Fibroblast of skin of abdomen (primary cell): ENCODE measurements around the gene ACAD8.
"Not testable (repeated sequence)": the region's sequence is repeated elsewhere in the genome, so short reads cannot be mapped to it uniquely, and the experiment has no call there.

Experiments
- DNase-seq: peaks from one replicate; pipeline ENCODE4 v3.0.0-alpha.2; 2013

Gene ACAD8

DNA sequence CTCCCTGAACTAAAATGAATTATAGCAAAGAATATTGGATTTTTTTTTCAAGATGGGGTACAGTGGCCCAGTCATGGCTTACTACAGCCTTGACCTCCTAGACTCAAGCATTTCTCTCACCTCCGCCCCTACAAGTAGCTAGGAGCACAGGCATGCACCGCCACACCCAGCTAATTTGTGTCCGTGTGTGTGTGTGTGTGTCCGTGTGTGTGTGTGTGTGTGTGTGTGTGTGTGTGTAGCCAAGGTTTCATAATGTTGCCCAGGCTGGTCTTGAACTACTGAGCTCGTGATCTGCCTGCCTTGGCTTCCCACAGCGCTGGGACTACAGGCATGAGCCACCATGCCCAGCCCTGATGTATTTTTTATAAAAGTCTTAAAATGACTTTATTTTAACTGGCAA lies 12.8 kb upstream of the ACAD8 start:
- no peak for DNase-seq

DNA sequence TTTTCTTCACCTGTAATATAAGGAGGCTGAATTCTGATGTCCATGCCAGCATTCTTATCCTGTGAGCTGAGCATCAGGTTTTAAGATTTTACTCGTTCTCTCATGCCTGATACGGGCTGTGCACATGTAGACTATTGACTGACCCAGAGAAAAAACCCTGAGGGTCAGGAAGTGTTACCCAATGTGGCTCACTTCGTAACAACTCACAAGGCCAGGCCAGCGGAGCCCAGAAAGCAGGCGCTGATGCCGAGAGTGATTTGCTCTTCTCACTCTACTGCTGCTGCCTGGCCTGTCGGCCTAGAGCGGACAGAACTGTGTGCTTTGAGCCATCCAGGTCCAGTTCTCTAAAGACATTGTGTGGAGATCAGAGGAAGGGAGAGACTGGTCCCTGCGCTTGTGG lies 11.0 kb upstream of the ACAD8 start:
- DNase-seq, result no peak

DNA sequence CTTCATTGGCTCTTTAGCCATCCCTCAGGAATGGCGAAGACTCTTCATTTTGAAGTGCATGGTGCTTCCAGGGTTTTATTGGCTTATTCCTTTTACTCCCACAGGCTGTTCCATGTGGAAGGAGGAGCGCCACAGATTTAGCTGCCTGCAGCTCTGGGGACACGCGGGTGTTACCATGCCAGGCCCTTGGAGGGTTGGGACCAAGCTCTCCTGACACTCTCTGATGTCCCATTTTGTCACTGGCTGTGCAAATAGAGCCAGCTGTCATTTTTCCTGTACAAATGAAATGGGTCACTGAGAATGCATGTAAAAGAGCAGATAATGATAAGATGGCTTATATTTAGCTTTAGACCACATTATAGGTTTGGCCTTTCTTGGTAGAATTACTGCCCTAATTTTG lies 9.5 kb upstream of the ACAD8 start:
- no peak for DNase-seq

DNA sequence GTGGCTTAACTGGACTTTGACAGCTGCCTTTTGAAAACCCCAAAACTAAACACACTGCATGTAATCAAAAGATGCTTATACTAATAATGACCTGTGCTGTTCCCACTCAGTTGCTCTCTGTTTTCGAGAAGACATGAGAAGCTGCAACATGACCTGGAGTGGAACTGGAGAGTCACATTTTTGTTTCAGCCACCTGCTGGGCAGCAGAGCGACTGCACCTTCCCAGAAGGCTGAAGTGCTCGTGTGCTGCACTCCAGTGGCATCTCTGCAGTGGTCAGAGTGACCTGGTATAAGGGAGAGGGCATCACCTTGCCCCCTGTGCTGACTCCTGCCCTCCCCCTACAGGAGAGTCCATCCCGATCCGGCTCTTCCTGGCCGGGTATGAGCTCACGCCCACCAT lies 8.8 kb upstream of the ACAD8 start:
- no peak for DNase-seq

DNA sequence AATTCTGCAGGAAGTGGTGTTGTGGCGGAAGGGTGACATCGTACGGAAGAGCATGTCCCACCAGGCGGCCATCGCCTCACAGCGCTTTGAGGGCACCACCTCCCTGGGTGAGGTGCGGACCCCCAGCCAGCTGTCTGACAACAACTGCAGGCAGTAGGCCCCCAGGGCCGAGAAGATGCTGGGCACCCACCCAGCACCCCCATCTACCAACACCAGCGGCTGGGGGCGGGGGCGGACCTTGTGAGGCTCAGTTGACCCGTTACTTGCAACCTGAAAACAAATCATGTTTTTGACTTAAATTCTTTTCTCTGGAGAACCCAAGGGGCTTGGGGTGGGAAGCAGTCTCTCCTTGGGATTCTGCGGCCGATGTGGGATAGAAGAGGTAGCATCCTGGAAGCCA lies 7.9 kb upstream of the ACAD8 start:
- no peak for DNase-seq

DNA sequence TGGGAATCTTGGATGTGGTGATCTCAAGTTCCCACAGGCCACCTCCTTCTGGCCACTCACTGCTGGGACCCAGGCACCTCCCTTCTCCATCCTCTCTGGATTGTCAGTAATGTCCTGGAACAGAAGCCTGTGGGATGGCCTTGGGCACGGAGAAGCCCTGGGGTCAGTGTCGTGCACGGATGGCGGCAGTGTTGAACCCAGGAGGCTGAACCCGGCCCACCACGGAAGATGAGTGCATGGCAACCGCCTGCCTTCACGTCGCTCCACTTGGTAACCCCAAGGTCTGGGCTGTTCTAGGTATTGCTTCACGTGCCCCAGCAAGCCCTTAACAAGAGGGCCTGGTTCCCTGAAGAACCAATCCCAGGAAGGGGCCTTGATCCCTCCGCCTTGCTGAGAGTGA lies 7.3 kb upstream of the ACAD8 start:
- DNase-seq, result no peak

DNA sequence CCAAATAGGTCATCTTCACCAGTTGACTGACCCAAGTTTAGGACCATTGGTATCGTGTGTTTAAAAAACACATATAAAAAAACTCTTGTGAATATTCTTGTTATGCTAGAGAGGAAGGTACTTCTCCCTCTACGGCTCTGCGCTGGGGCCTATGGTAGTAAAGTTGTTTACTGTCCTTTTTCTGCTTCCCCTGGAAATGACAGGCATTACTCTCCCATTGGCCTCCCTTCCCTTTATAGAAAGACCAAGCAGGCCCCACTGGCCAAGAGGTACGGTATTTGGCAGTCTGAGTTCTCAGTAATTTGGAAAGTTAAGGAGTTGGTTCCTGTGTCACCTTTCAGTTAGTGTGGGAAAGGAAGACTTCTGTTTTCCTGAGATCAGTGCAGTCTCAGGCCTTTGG lies 6.7 kb upstream of the ACAD8 start:
- no peak for DNase-seq

DNA sequence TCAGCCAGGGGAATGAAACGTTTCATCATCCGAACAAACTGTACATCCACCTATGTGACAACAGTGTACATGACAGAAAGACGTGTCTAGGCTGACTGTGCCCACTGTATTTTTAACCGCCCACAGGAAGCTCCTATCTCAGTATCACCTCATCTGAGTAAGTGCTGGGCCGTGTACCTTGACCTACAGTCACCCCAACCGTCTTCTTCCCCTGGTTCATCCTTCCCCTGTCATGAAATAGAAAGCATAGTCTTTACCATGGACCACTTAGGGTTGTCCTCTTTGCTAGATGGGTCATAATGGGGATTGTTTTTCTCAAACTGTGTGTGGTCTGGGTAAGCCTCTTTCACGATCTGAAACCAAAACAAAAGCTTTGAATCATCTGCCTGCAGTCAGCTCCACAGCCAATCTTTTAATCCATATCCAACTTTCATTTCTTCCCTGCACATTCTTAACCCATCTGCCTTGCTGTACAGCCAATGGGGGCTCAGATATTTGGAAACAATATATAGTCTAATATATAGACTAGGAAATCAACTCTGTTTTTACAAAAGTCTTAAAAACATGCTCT lies 4.4 kb upstream of the ACAD8 start:
- no peak for DNase-seq

DNA sequence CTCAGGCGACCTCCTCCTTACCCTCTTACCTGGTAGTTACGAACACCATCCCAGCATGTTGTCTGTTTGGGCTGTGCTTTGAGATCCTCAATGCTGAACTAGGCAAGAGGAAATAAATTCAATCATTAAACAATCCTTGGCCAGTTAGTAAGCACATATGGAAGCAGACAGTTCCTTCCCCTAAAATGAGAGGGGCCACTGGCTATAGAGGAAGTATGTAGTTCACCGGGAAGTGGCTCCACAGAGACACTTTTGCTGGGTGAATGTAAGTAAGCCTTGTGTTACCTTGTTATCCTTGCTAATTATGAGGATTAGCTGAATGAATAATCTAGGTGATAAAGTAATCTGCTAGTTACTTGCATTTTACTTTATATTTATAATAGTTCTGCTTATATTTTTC lies 3.1 kb upstream of the ACAD8 start:
- DNase-seq, result no peak

DNA sequence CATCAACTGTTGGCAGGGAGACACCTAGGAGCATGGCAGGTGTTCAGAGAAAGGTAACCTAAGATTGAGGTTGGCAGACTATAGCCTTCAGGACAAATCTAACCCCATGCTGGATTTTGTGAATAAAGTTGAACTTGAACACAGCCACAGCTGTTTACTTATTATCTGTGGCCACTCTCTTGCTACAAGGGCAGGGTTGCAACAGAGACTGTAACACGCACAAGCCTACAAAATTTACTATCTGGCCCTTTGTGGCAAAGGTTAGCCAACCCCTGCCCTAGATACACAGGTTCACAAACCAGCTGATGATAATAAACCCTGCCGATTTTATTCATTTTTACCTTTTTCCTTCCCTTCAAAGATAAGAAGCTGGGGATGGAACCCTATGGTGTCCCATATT lies 2.7 kb upstream of the ACAD8 start:
- DNase-seq, result no peak

DNA sequence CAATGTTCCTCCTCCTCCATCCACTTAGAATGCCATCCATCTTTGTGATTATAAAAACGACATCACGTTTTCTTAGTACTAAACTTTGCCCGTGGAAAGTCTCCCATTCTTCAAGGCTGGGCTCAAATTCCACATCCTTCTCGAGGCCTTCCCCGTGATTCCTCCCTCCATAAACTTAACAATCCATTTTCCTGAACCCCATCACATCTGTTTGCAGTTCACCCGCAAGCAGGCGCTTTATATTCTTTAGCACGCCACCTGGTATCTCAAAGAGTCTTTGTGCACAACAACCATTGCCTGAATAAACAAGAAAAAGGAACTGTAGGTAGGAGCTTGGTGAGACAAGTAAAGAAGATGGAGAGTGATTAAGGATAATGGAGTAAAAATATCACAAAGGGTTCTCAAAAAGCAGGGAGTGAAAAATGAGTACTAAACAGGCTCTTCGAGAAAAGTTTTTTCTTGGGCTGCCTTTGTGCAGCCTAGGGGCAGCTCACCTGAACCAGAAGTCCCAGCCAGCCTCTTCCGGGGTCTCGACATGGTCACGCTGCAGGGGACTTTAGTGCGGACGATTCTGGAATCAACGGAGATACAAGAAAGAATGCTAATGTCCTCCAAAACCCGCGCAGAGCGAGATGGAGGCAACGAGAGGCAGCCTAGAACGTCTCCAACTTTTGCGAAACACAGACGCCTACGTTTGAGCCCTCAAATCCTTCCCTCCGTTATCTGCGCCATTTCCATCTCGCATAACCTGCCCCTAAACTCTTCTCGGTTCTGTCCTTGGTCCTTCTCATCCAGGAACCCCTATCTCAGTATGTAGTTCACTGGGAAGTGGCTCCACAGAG lies 801 bp upstream of the ACAD8 start:
- DNase-seq, result peak; percentile 44

DNA sequence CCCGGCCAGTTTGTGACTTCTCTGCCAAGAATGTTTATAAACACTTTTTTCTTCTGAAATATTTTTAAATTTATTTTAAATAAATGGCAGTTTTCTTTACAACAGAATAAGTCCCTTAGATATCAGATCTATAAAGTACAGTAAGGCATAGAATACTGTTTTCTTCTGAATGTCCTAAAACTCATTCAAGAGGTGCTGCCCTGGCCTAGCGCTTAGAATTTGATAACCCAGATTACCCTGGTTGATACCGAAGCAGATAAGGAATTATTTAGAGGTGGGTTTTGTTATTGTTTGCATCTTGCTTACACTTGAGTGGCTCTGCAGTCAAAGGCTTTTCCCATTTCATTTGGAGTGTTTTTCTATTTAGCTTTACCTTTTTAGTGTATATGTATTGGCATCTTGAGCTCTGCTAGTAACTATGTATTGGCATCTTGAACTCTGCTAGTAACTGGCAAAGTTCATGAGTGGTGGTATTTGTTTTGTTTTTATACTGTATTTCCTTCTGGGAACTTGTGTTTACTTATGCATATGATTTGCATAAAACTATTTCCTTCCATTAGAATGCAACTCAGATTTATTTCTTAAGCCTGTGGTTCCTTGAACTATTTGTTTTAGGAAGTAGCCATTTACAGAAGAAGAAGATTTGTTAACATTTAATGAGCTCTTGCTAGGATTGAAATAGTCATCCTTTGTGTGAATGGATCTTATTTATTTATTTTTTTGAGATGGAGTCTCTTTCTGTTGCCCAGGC lies 1.2 kb downstream of the ACAD8 start:
- DNase-seq, result no peak

DNA sequence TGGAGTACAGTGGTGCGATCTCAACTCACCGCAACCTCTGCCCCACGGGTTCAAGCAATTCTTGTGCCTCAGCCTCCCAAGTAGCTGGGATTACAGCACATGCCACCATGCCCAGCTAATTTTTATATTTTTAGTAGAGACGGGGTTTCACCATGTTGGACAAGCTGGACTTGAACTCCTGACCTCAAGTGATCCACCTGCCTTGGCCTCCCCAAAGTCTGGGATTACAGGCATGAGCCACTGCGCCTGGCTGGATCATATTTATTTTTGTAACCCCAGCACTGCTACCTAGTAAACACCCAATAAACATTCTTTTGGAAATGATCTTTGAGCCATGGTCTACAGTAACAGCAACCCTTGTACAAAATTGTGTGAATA lies 1.8 kb downstream of the ACAD8 start:
- DNase-seq, result not testable (repeated sequence)

DNA sequence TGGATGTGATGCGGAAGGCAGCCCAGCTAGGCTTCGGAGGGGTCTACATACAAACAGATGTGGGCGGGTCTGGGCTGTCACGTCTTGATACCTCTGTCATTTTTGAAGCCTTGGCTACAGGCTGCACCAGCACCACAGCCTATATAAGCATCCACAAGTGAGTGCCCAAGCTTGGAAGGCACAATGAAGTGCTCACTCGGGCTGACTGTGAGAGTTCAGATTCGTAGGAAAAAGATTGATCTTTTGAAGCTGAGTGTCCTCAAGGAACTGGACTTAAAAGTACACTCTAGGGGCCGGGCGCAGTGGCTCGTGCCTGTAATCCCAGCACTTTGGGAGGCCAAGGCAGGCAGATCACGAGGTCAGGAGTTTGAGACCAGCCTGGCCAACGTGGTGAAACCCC lies 3.7 kb downstream of the ACAD8 start:
- no peak for DNase-seq

DNA sequence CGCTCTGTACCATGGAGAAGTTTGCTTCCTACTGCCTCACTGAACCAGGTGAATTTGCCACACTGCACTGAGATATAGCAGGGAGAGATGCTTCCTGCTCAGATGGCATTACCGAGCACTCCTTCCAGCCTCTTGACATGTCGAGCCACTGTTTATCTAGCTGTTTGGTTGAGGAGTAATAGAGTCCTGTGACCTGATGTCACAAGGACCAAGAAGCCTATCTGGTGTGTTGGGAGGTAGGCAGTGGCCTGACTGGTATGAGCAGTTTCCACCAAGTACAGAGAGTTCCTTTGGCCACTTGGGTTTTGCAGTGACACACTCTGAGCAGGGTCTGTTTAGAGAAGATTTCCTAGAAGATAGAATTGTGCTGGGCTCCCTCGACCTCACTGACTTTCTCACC lies 5.2 kb downstream of the ACAD8 start:
- no peak for DNase-seq

DNA sequence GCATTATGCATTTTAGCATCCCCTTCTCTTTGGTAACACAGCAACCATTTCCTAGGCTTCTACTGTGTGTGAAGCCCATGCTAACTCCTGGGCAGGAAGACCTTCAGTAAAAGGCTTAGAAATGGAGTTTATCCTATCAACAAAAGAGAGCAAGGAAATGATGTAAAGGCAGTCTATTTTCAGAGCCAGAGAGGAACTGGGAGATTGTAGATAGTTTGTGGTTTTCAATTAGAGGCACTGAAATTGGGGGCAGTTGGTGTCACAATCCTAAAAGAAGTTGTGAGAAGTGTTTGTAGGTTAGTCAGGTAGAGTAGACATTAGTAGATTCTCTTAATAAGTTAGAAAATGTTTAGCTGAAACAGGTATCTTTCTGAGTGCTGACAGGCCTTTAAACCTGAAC lies 7.1 kb downstream of the ACAD8 start:
- DNase-seq, result no peak

DNA sequence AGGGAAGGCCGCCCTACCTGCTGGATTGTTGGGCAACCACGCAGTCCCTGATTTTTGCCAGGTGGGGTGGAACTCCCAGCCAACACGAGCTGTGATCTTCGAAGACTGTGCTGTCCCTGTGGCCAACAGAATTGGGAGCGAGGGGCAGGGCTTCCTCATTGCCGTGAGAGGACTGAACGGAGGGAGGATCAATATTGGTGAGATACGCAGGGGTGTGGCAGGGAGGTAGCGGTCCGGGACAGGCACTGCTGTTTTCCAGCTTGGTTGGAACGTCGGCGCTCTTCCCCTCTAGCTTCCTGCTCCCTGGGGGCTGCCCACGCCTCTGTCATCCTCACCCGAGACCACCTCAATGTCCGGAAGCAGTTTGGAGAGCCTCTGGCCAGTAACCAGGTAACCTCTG lies 7.6 kb downstream of the ACAD8 start:
- DNase-seq, result no peak

DNA sequence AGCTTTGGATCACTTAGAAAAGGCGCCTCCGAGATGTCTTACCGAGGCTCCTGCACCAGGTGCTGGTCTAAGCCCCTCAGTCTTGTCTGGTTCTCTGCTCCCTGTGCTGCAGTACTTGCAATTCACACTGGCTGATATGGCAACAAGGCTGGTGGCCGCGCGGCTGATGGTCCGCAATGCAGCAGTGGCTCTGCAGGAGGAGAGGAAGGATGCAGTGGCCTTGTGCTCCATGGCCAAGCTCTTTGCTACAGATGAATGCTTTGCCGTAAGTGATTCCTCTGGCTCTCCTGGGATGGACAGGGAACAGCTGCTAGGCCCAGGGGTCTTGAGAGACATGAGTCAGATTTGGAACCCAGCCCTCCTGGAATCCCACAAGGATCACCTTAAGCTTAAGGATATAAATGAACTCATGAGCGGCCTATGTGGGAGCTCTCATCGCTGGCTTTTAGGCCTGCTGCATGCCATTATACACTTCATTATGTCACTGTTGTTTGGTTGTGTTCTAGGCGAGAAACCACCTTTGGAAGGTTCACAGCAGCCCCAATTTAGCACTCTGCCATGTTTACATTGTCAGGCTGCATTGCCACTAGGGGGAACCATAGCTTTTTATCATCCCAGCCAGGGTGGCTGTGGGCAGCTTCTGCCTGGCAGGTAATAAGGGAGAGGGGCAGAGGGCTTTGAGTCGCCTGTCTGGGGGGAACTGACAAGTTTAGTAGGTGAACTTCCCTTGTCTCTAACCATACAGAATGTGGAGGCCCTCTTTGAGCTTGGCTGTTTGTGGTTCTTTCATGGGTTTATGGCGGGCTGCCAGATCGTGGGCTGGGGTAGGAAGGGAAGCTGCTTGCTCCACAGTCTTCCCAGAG lies 8.5 kb downstream of the ACAD8 start:
- DNase-seq, result no peak

DNA sequence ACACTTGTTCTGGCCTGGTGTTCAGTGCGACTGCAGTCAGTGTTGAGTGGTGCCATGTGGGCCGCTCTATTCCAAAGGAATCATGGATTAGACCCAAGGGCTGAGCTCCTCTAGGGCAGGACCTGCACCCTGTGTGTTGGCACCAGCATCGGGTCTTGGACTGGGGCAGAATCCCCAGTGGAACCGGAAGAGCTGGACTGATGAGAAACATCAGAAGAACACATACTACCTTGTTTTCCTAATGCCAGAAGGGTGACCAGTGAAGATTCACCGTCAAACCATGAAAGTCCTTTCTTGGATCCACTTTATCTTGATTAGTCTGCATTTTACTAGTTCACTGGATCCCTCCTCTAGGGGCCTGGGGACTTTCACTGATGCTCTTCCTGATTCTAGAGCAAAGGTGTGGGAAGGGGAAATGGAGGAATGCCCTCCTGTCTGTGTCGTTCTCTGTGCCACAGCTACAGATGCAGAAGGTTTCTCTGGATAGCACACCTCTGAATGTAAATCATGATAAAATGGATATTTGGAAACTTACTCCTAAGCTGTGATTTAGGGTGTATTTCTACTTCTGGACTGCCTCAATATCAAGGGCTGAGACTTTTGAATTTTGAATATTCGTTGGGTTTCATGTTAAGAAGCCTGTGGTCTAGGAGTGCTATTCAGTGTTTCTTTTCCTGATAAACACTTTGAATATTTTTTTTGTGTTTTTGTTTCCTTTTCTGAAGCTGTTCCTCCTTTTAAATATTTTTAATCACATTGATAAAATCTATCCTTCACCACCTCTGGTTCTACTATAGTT lies 11.8 kb downstream of the ACAD8 start:
- no peak for DNase-seq

DNA sequence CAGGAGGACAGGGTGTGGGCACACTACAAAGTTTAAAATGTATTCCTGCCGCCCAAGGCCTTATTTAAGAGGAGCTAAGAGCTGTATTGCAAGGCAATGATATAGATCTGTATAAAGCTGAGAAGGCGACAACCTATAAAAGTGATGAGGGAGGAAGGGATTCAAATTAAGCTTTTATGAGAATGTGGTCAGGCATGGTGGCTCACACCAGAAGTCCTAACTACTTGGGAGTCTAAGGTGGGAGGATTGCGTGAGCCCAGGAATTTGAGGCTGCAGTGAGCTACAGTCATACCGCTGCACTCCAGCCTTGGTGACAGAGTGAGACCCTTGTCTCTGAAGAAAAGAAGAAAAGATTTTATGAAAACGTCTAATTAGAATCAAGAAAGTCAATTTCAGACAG lies 13.1 kb downstream of the ACAD8 start:
- no peak for DNase-seq

DNA sequence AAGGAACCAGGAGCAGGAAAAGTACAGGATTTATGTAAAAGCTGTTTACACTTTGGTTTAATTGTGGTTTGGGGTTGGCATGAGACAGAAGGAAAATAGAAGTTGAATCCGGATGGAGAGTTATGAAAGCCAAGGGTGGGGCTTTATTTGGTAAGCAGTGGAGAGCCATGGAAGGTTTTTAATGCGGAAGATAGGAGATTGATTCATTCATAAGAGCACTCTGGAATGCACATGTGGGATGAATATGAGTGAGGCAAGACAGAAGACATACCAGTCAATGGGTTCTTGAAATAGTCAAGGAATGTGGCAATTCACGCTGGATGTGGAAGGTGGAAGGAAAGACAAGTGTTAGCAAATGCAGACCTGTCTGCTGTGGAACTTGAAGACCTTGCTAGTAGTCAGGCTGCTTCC lies 13.5 kb downstream of the ACAD8 start:
- DNase-seq, result peak; percentile 81

DNA sequence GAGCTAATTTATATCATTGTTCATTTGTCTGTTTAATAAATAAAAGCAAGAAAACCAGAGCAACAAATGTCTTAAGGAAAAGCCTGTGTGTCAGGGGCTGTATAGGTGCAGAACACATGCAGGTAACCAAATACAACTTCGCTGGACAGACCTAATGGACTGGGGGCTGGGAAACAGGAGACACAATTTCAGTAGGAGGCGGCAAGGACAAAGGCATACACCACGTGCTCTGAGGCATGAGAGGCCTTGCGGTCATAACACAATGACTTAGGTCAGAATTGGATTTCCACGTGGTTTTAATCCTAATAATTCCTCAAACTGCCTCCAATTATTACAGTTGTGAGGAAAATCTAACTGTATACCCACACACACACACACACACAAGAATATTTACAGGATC lies 14.1 kb downstream of the ACAD8 start:
- no peak for DNase-seq
